ENCODE results near the gene UCN.

DNA sequence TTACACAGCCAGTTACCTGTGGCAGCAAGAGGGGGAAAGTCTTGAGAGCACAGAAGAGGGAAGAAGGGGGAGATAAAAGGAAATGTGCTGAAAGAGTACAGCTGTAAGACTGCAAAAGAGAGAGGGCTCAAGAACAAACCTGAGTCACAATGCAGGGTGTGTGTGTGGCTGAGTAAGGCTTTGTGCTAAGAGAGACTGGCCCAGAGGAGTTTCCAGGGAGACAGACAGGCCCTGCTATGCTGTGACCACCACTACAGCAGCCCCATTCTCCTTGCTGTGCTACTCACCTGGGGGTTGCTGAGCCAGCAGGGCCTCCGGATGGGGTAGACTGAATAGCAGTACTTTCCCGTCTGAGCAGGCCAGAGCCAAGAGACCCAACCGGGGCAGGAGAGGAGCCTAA lies 27.1 kb upstream of the UCN start:
- no peak for TF ChIP-seq POLR2A (IDR thresholded peaks at IDR 0.05)
- TF ChIP-seq, protein P1, sequence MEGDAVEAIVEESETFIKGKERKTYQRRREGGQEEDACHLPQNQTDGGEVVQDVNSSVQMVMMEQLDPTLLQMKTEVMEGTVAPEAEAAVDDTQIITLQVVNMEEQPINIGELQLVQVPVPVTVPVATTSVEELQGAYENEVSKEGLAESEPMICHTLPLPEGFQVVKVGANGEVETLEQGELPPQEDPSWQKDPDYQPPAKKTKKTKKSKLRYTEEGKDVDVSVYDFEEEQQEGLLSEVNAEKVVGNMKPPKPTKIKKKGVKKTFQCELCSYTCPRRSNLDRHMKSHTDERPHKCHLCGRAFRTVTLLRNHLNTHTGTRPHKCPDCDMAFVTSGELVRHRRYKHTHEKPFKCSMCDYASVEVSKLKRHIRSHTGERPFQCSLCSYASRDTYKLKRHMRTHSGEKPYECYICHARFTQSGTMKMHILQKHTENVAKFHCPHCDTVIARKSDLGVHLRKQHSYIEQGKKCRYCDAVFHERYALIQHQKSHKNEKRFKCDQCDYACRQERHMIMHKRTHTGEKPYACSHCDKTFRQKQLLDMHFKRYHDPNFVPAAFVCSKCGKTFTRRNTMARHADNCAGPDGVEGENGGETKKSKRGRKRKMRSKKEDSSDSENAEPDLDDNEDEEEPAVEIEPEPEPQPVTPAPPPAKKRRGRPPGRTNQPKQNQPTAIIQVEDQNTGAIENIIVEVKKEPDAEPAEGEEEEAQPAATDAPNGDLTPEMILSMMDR (IDR thresholded peaks at IDR 0.05): no peak
